HCT116 (cell line): ENCODE results near the gene RYR2.

Source experiments
- CTCF ChIP-seq, 3 experiments: fragments of 200-600 bp in 1 of 3; sonication (generic) in 1 of 3; IDR thresholded peaks in 2 of 3; conservative IDR thresholded peaks in 1 of 3; 2 replicates each; pipeline ENCODE4 v1.5.1; 2012 to 2017; ENCODE audit warnings: low read depth in 2 of 3, low read length in 2 of 3, antibody characterized with exemption in 1 of 3, borderline replicate concordance in 1 of 3, control low read depth in 1 of 3, mild to moderate bottlenecking in 1 of 3, mixed read lengths in 1 of 3, mixed run types in 1 of 3, moderate library complexity in 1 of 3; ENCODE audit not compliant: insufficient read depth in 1 of 3
- TCF7L2 ChIP-seq: IDR thresholded peaks from 2 replicates; pipeline ENCODE4 v1.7.0; 2011; ENCODE audit warnings: borderline replicate concordance, inconsistent platforms; ENCODE audit not compliant: insufficient read depth, insufficient read length; ENCODE audit errors: extremely low read depth
- ZNF274 ChIP-seq: fragments of 200-500 bp; sonication (Bioruptor generic); IDR thresholded peaks from 2 replicates; pipeline ENCODE4 v1.6.1; 2014; ENCODE audit warnings: mild to moderate bottlenecking, low read depth, low read length, inconsistent platforms
- TF ChIP-seq, protein P1 (sequence below): IDR thresholded peaks from 2 replicates; pipeline ENCODE4 v1.6.1; 2012

GRCh38 chr1:237411621-237412020 is 369.6 kb downstream of the RYR2 start:
- TF ChIP-seq, protein P1, sequence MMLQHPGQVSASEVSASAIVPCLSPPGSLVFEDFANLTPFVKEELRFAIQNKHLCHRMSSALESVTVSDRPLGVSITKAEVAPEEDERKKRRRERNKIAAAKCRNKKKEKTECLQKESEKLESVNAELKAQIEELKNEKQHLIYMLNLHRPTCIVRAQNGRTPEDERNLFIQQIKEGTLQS = no peak
- no peak for TF ChIP-seq TCF7L2
- no peak for TF ChIP-seq ZNF274
- no peak for TF ChIP-seq CTCF (IDR thresholded peaks at IDR 0.05 in 2 of 3, conservative IDR thresholded peaks at IDR 0.05 in 1 of 3; ENCODE audit: borderline replicate concordance in 1 of 3, insufficient read depth in 1 of 3, low read depth in 2 of 3, low read length in 2 of 3)
